HFFc6 (cell line): Measurements from ENCODE around the gene NAGA. TPM values are rescaled to one million over a fixed set of nuclear protein-coding genes. Genes with fewer than 3 reads are reported as not detected.

Experiments used
- DNase-seq: peaks from one replicate; pipeline ENCODE4 v3.0.0-alpha.2; 2018
- H3K27ac Mint-ChIP-seq: 2 replicates; pipeline ENCODE4 v1.8.0; 2020; ENCODE audit warnings: mild to moderate bottlenecking, mixed read lengths
- H3K27me3 Mint-ChIP-seq: 2 replicates; pipeline ENCODE4 v1.8.0; 2021; ENCODE audit warnings: mild to moderate bottlenecking, moderate library complexity, mixed read lengths; ENCODE audit not compliant: insufficient read depth
- H3K36me3 Mint-ChIP-seq: 2 replicates; pipeline ENCODE4 v1.8.0; 2021; ENCODE audit warnings: low read depth, mixed read lengths
- H3K4me1 Mint-ChIP-seq: 2 replicates; pipeline ENCODE4 v1.8.0; 2020; ENCODE audit warnings: low read depth, mixed read lengths
- H3K4me3 Mint-ChIP-seq: 2 replicates; pipeline ENCODE4 v1.8.0; 2020; ENCODE audit warnings: mild to moderate bottlenecking, moderate library complexity, mixed read lengths
- H3K9me3 Mint-ChIP-seq: 2 replicates; pipeline ENCODE4 v1.8.0; 2020; ENCODE audit warnings: mild to moderate bottlenecking, mixed read lengths
- CTCF ChIP-seq: fragments of 200-600 bp; sonication (generic); IDR thresholded peaks from 2 replicates; pipeline ENCODE4 v1.5.0; 2021; ENCODE audit warnings: antibody characterized with exemption, mild to moderate bottlenecking
- total RNA-seq, 6 experiments: library from RNA; stranded (reverse); fragmentation: NEBNext Ultra II Directional; extraction: Animal tissue kit (Norgen Biotek cat#: 25700); gene quantifications; 2 replicates in 1 of 6; 3 replicates in 5 of 6; pipeline ENCODE4 v1.2.3, GENCODE V29; 2021

NAGA gene
- total RNA-seq, 6 experiments from 2014 or later: 19.5 to 24.4 (median 21.7) TPM

GRCh38 chr22:42068291-42068690, 2.3 kb downstream of the NAGA start:
- no peaks in the 10 kb centered on the region for H3K9me3 Mint-ChIP-seq
- H3K27me3 Mint-ChIP-seq: no peaks in the 10 kb centered on the region; the same call in 1 of the 2 replicates
- DNase-seq: no peak
- TF ChIP-seq CTCF: no peak
- H3K36me3 Mint-ChIP-seq: no peaks in the 10 kb centered on the region
- peaks cover 25% of the 10 kb centered on the region for H3K4me1 Mint-ChIP-seq
- H3K4me3 Mint-ChIP-seq: no peak overlapping the region
- H3K27ac Mint-ChIP-seq: no peak overlapping the region

- no peak for DNase-seq
- Mint-ChIP-seq H3K9me3 (no peaks in the 10 kb centered on the region), H3K36me3 (no peaks in the 10 kb centered on the region), H3K4me3 (no peak overlapping the region), H3K4me1 (peaks cover 20% of the 10 kb centered on the region), H3K27me3 (no peaks in the 10 kb centered on the region; the same call in 1 of the 2 replicates), H3K27ac (no peak overlapping the region)
- TF ChIP-seq CTCF: no peak
Observed at GRCh38 chr22:42067671-42068251, 2.9 kb downstream of the NAGA start.

- Mint-ChIP-seq H3K4me3 (no peak overlapping the region), H3K27ac (no peak overlapping the region), H3K27me3 (no peaks in the 10 kb centered on the region), H3K9me3 (no peaks in the 10 kb centered on the region), H3K4me1 (peaks cover 17% of the 10 kb centered on the region), H3K36me3 (no peaks in the 10 kb centered on the region)
- no peak for DNase-seq
- TF ChIP-seq CTCF: no peak
Observed at GRCh38 chr22:42066937-42067336, 3.7 kb downstream of the NAGA start.

GRCh38 chr22:42066126-42066761, 4.4 kb downstream of the NAGA start:
- no peak for DNase-seq
- Mint-ChIP-seq H3K27ac (no peak overlapping the region), H3K36me3 (no peaks in the 10 kb centered on the region), H3K9me3 (no peaks in the 10 kb centered on the region), H3K4me3 (no peak overlapping the region), H3K27me3 (no peaks in the 10 kb centered on the region), H3K4me1 (peaks cover 12% of the 10 kb centered on the region)
- no peak for TF ChIP-seq CTCF

GRCh38 chr22:42065438-42066125, 5.0 kb downstream of the NAGA start:
- no peak for TF ChIP-seq CTCF
- Mint-ChIP-seq H3K36me3 (no peaks in the 10 kb centered on the region), H3K27me3 (no peaks in the 10 kb centered on the region), H3K4me3 (no peak overlapping the region), H3K4me1 (peaks cover 8% of the 10 kb centered on the region; the same call in 1 of the 2 replicates), H3K9me3 (no peaks in the 10 kb centered on the region), H3K27ac (no peak overlapping the region)
- DNase-seq: no peak
